GM19238 (cell line): ENCODE data around the gene IL23R.
"Not testable (repeated sequence)": the region's sequence is repeated elsewhere in the genome, so short reads cannot be mapped to it uniquely, and the experiment has no call there.

ENCODE experiments used
- DNase-seq: peaks from one replicate; pipeline ENCODE4 v3.0.0; 2011; ENCODE audit warnings: low spot score; ENCODE audit not compliant: insufficient read length

Gene IL23R

GRCh38 chr1:67193704-67194103, 27.4 kb downstream of the IL23R start:
- no peak for DNase-seq

- no peak for DNase-seq
Observed at GRCh38 chr1:67194209-67194863, 28.1 kb downstream of the IL23R start.

GRCh38 chr1:67200755-67201154, 34.5 kb downstream of the IL23R start:
- DNase-seq: no peak

- DNase-seq: no peak
Observed at GRCh38 chr1:67201891-67202290, 35.6 kb downstream of the IL23R start.

- no peak for DNase-seq
Observed at GRCh38 chr1:67204298-67204980, 38.2 kb downstream of the IL23R start.

GRCh38 chr1:67207398-67207797, 41.1 kb downstream of the IL23R start:
- DNase-seq: not testable (repeated sequence)

- no peak for DNase-seq
Observed at GRCh38 chr1:67208217-67208616, 42.0 kb downstream of the IL23R start.

- no peak for DNase-seq
Observed at GRCh38 chr1:67209521-67209920, 43.3 kb downstream of the IL23R start.

GRCh38 chr1:67211589-67212563, 45.6 kb downstream of the IL23R start:
- DNase-seq: no peak

- DNase-seq: no peak
Observed at GRCh38 chr1:67213164-67213563, 46.9 kb downstream of the IL23R start.

GRCh38 chr1:67213948-67214347, 47.7 kb downstream of the IL23R start:
- DNase-seq: no peak

GRCh38 chr1:67214420-67215174, 48.3 kb downstream of the IL23R start:
- DNase-seq: no peak

GRCh38 chr1:67216401-67216800, 50.1 kb downstream of the IL23R start:
- no peak for DNase-seq

GRCh38 chr1:67217417-67217816, 51.2 kb downstream of the IL23R start:
- DNase-seq: no peak

- no peak for DNase-seq
Observed at GRCh38 chr1:67217938-67218337, 51.7 kb downstream of the IL23R start.

- no peak for DNase-seq
Observed at GRCh38 chr1:67224856-67225255, 58.6 kb downstream of the IL23R start.

GRCh38 chr1:67226688-67227087, 60.4 kb downstream of the IL23R start:
- no peak for DNase-seq

GRCh38 chr1:67227196-67227595, 60.9 kb downstream of the IL23R start:
- DNase-seq: no peak

GRCh38 chr1:67228791-67229190, 62.5 kb downstream of the IL23R start:
- no peak for DNase-seq

- no peak for DNase-seq
Observed at GRCh38 chr1:67230539-67230938, 64.3 kb downstream of the IL23R start.

GRCh38 chr1:67236277-67236676, 70.0 kb downstream of the IL23R start:
- no peak for DNase-seq
